Measurements from ENCODE around the gene C4orf17.

C4orf17 gene

GRCh38 chr4:99572527-99573240 is 61.9 kb downstream of the C4orf17 start:
- TF ChIP-seq POLR2A (IDR thresholded peaks at IDR 0.05; ENCODE audit: extremely low read depth, insufficient read length) (no peak), MYC (IDR thresholded peaks at IDR 0.05; ENCODE audit: low read depth, low read length) (no peak), MAX (IDR thresholded peaks at IDR 0.05; ENCODE audit: low read depth, low read length) (no peak), CTCF (IDR thresholded peaks at IDR 0.05; ENCODE audit: low read depth, low read length) (no peak)

GRCh38 chr4:99573735-99574368 is 63.0 kb downstream of the C4orf17 start:
- H3K4me3 ChIP-seq (ENCODE audit: low read depth, low read length): no peak overlapping the region
- DNase-seq (ENCODE audit: low read depth): no peak
- no peak for TF ChIP-seq POLR2A (IDR thresholded peaks at IDR 0.05; ENCODE audit: extremely low read depth, insufficient read length)
- TF ChIP-seq MAX (IDR thresholded peaks at IDR 0.05; ENCODE audit: low read depth, low read length): no peak
- TF ChIP-seq CTCF (IDR thresholded peaks at IDR 0.05; ENCODE audit: low read depth, low read length): no peak
- TF ChIP-seq MYC (IDR thresholded peaks at IDR 0.05; ENCODE audit: low read depth, low read length): no peak

More at GRCh38 chr4:99572527-99573240, 61.9 kb downstream of the C4orf17 start:
- no peak overlapping the region for H3K4me3 ChIP-seq (ENCODE audit: low read depth, low read length)
- DNase-seq (ENCODE audit: low read depth): no peak

GRCh38 chr4:99574530-99575324 is 63.9 kb downstream of the C4orf17 start, which contains the start of gene MTTP:
MTTP (plus strand) TSS chr4:99574824; CDS start chr4:99574910, 86 bp downstream.
- DNase-seq (ENCODE audit: low read depth): no peak
- TF ChIP-seq MAX (IDR thresholded peaks at IDR 0.05; ENCODE audit: low read depth, low read length) (no peak), POLR2A (IDR thresholded peaks at IDR 0.05; ENCODE audit: extremely low read depth, insufficient read length) (no peak), MYC (IDR thresholded peaks at IDR 0.05; ENCODE audit: low read depth, low read length) (no peak)
- no peak within 1 kb of the TSS for H3K4me3 ChIP-seq (ENCODE audit: low read depth, low read length)

- no peak overlapping the region for H3K4me3 ChIP-seq (ENCODE audit: low read depth, low read length)
- DNase-seq (ENCODE audit: low read depth): no peak
- TF ChIP-seq POLR2A (IDR thresholded peaks at IDR 0.05; ENCODE audit: extremely low read depth, insufficient read length): no peak
- TF ChIP-seq MYC (IDR thresholded peaks at IDR 0.05; ENCODE audit: low read depth, low read length): no peak
- no peak for TF ChIP-seq CTCF (IDR thresholded peaks at IDR 0.05; ENCODE audit: low read depth, low read length)
- no peak for TF ChIP-seq MAX (IDR thresholded peaks at IDR 0.05; ENCODE audit: low read depth, low read length)
Measured at GRCh38 chr4:99578714-99579113, 67.9 kb downstream of the C4orf17 start.

GRCh38 chr4:99585516-99585915 is 74.7 kb downstream of the C4orf17 start:
- no peak for DNase-seq (ENCODE audit: low read depth)
- no peak for TF ChIP-seq MAX (IDR thresholded peaks at IDR 0.05; ENCODE audit: low read depth, low read length)
- TF ChIP-seq POLR2A (IDR thresholded peaks at IDR 0.05; ENCODE audit: extremely low read depth, insufficient read length): no peak
- no peak for TF ChIP-seq CTCF (IDR thresholded peaks at IDR 0.05; ENCODE audit: low read depth, low read length)
- TF ChIP-seq MYC (IDR thresholded peaks at IDR 0.05; ENCODE audit: low read depth, low read length): no peak
- H3K4me3 ChIP-seq (ENCODE audit: low read depth, low read length): no peak overlapping the region

Measured in NB4 (cell line).